Non-pigmented ciliary epithelial cell (primary cell): ENCODE data around the gene SPEM3.

ENCODE experiments used
- DNase-seq: peaks from one replicate; pipeline ENCODE4 v3.0.0-alpha.2; 2010; ENCODE audit warnings: low read depth

Gene SPEM3

DNA sequence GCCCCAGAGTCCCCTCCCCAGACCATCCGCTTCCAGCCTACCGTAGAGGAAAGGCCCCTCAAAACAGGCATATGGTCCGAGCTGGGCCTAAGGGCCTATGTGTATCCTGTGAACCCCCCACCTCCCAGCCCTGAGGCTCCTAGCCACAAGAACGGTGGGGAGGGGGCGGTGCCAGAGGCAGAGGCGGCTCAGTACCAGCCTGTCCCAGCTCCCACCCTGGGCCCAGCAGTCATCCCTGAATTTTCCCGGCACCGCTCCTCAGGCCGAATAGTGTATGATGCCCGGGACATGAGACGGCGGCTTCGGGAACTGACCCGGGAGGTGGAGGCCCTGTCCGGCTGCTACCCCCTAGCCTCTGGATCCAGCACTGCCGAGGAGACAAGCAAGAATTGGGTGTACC lies 7.5 kb upstream of the SPEM3 start:
- no peak for DNase-seq

- no peak for DNase-seq
Observed at GRCh38 chr17:7423679-7424078, 5.0 kb upstream of the SPEM3 start.

DNA sequence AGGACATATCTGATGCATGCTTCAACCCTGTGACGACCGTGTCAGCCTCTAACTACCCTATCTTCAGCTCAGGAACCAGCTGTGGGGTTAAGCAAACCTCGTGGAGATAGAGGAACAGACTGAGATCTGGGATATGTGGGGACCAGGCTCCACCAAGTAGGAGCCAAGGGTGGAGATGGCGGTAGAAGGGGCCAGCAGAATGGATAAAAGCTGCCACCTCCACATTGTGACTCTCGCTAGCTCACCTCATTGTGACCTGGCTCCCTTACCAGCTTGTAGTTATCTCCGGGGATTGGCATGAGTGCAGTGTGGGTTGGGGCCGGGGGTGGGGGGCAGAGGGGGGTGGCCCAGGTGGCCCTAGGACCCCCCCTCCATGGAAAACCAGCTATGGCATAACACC lies 3.3 kb upstream of the SPEM3 start, which contains the start of gene SPEM2:
SPEM2 (plus strand) TSS at position 301 of the 400 bp plus-strand sequence; CDS start at position 374, 73 bp downstream.
- DNase-seq, result no peak

- no peak for DNase-seq
Observed at GRCh38 chr17:7425756-7426155, 2.9 kb upstream of the SPEM3 start.

GRCh38 chr17:7426203-7426863 lies 2.3 kb upstream of the SPEM3 start:
- DNase-seq, result no peak

DNA sequence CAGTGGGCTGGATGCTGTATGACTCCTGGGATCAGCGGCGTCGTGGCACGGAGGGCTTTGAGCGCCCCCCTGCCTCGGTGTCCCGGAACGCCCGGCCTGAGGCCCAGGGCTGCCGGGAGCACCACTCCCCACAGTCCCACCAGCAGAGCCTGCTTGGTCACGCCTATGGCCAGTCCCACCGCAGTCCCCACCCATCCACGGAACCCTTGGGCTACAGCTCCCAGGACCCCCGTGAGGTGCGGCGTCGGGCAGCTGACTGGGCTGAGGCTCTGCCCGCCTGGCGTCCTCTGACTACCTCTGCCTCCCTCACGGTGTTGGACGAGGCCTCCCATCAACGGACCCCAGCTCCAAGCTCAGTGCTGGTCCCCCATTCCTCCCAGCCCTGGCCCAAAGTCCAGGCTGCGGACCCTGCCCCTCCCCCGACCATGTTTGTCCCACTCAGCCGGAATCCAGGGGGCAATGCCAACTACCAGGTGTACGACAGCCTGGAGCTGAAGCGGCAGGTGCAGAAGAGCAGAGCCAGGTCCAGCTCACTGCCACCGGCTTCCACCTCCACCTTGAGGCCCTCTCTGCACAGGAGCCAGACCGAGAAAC lies 1.7 kb upstream of the SPEM3 start:
- DNase-seq, result no peak

GRCh38 chr17:7427549-7427948 lies 1.1 kb upstream of the SPEM3 start:
- DNase-seq, result no peak

DNA sequence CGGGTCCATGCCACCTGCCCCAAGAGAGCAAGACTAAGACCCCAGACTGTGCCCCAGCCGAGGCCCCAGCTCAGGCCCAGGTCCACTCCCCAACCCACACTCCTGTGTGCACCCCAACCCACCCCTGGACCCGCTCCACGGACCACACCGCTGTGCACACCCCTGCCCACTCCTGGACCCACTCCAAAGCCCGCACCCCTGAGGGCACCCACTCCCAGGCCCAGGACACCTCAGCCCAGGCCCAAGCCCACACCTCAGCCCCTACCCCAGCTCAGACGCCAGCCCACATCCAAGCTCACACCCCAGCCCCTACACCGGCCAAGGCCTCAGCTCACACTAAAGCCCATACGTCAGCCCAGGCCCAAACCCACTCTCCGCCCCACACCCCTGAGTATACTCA lies 1.1 kb downstream of the SPEM3 start:
- DNase-seq, result no peak

- DNase-seq, result no peak
Observed at GRCh38 chr17:7431231-7431630, 2.6 kb downstream of the SPEM3 start.

DNA sequence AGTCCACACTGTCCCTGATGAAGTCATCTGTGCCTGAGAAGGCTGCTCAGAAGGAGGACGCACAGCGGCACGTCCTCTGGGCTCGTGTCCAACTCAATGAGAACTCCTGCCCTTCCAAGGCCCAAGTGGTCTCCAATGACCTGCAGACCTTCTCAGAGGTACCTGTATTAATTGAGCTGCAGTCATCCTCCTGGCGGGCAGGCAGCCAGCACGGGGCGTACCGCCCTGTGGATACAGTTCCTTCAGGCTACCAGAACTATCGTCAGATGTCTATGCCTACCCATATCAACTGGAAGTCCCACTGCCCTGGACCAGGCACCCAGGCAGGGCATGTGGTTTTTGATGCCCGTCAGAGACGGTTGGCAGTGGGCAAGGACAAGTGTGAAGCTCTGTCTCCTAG lies 3.6 kb downstream of the SPEM3 start:
- no peak for DNase-seq

GRCh38 chr17:7435676-7436555 lies 7.3 kb downstream of the SPEM3 start:
- DNase-seq, result no peak

DNA sequence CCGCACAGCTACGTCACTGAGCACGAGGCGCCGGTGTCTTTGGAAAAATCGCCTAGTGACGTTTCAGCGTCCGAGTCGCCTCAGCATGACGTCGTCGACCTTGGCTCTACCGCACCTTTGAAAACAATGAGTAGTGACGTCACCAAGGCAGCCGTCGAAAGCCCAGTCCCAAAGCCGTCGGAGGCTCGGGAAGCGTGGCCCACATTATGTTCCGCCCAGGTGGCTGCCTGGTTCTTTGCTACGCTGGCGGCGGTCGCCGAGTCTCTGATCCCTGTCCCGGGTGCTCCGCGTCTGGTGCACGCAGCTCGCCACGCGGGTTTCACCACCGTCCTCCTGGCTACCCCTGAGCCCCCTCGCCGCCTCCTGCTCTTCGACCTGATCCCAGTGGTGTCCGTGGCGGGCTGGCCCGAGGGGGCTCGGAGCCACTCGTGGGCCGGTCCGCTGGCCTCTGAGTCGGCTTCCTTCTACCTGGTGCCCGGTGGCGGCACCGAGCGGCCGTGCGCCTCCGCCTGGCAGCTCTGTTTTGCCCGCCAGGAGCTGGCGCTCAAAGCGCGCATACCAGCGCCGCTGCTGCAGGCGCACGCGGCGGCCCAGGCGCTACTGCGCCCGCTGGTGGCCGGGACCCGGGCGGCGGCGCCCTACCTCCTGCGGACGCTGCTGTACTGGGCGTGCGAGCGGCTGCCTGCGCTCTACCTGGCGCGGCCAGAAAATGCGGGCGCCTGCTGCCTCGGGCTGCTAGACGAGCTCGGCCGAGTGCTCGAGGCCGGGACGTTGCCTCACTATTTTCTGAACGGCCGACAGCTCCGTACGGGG lies 8.1 kb downstream of the SPEM3 start:
- DNase-seq, result no peak

- DNase-seq, result no peak
Observed at GRCh38 chr17:7437369-7437863, 8.8 kb downstream of the SPEM3 start.

GRCh38 chr17:7437950-7438614 lies 9.4 kb downstream of the SPEM3 start:
- no peak for DNase-seq

GRCh38 chr17:7438656-7439460 lies 10.2 kb downstream of the SPEM3 start:
- no peak for DNase-seq

DNA sequence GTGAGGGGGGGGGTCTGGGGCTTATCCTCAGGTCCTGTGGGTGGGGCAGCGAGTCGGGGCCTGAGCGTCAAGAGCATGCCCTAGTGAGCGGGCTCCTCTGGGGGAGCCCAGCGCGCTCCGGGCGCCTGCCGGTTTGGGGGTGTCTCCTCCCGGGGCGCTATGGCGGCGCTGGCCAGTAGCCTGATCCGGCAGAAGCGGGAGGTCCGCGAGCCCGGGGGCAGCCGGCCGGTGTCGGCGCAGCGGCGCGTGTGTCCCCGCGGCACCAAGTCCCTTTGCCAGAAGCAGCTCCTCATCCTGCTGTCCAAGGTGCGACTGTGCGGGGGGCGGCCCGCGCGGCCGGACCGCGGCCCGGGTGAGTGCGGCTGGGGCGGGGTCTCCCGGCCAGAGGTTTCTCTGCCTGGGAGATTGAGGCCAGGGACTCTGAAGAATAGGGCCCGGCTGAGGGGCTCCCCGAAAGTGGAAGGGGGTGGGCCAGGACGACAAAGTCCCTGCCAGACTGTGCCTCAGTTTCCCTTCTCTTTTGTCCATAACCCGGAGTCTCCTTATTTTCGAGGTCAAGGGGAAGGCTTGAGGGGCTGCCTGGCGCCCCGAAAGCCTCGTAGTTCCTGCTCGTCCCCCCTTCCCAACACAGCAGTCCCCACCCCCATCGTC lies 10.9 kb downstream of the SPEM3 start, which contains the start of gene FGF11:
FGF11 (plus strand) TSS at position 51 of the 651 bp plus-strand sequence; CDS start at position 160, 109 bp downstream.
- no peak for DNase-seq

DNA sequence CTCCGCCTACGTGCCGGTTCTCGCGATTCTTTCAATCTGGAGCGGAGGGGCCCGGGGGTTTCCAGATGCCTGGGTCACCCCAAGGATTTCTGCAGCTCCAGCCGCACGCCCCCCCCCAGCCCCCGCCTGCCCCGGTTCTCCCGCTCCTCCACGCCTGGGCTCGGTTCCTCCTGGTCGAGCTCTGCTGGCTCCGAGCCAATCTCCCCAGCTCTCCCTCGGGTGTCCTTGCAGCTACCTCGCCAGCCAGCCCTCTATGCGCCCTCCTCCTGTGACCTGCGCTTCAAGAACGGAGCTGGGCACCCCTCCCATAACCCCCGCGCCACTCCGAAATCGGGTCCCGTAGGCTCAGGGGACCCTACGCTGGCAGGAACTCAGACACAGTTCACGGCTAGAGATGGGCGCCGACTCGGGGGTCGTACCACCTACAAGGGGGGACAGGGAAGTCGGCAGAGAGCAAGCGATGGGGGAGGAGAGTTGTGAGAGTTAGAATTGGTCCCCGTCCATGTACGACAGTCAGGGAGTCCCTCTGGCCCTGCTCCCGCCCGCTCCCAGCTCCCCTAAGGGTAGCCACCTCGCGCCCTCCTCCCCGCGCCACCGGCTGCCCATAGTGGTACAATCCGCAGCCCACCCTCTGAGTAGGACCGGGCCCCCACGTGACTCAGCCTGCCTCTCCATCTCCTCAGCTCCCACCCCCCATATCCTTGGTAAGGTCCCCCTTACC lies 11.6 kb downstream of the SPEM3 start:
- DNase-seq, result no peak

- no peak for DNase-seq
Observed at GRCh38 chr17:7440834-7441195, 12.2 kb downstream of the SPEM3 start.

- DNase-seq, result no peak
Observed at GRCh38 chr17:7441266-7441665, 12.6 kb downstream of the SPEM3 start.
